ENCODE measurements around the gene BACH1.

DNA sequence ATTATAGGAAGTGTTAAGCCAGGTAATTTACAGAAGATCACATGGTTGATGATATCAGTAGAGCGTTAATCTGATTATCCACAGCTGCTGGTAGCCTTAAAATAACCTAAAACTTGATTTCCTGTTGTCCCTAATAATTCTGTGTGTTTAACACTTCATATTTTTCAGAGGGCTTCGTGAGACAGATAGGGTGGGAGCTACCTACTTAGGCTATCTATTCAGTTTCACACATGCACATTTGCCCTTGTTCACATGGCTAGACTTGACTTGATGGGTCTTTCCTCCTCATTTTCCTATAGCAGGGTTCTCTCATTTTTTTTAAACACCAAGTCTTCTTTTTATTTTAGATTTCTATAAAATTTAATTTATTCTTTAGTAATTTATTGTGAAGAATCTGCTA is 11.0 kb downstream of the BACH1 start:
- TF ChIP-seq, protein P1, sequence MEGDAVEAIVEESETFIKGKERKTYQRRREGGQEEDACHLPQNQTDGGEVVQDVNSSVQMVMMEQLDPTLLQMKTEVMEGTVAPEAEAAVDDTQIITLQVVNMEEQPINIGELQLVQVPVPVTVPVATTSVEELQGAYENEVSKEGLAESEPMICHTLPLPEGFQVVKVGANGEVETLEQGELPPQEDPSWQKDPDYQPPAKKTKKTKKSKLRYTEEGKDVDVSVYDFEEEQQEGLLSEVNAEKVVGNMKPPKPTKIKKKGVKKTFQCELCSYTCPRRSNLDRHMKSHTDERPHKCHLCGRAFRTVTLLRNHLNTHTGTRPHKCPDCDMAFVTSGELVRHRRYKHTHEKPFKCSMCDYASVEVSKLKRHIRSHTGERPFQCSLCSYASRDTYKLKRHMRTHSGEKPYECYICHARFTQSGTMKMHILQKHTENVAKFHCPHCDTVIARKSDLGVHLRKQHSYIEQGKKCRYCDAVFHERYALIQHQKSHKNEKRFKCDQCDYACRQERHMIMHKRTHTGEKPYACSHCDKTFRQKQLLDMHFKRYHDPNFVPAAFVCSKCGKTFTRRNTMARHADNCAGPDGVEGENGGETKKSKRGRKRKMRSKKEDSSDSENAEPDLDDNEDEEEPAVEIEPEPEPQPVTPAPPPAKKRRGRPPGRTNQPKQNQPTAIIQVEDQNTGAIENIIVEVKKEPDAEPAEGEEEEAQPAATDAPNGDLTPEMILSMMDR (IDR thresholded peaks at IDR 0.05; ENCODE audit: insufficient read depth, low read depth, low read length), result no peak
- TF ChIP-seq EZH2 (IDR thresholded peaks at IDR 0.05; ENCODE audit: insufficient read depth, low read length), result no peak

Measured in astrocyte (in vitro differentiated cells and primary cell).